ENCODE results near the gene PSMC4. TPM values are rescaled to one million over a fixed set of nuclear protein-coding genes. Genes with fewer than 3 reads are reported as not detected.

PSMC4 gene
- total RNA-seq, 4 donors from 2014 or later = 59.4 to 162 (median 67.2) TPM

GRCh38 chr19:39927076-39927475 is 43.9 kb upstream of the PSMC4 start:
- no peak overlapping the region for H3K4me3 ChIP-seq
- intact Hi-C loops (cut with DNase I; ENCODE audit: low total_unique reads) = no loop called here
- DNase-seq = no peak
- H3K9me3 ChIP-seq = no peaks in the 10 kb centered on the region
- no peaks in the 10 kb centered on the region for H3K27me3 ChIP-seq
- TF ChIP-seq CTCF (IDR thresholded peaks at IDR 0.05) (no peak), POLR2A (IDR thresholded peaks at IDR 0.05) (no peak)
- no peak overlapping the region for H3K27ac ChIP-seq
- H3K36me3 ChIP-seq = no peaks in the 10 kb centered on the region
- no peaks in the 10 kb centered on the region for H3K4me1 ChIP-seq

DNA sequence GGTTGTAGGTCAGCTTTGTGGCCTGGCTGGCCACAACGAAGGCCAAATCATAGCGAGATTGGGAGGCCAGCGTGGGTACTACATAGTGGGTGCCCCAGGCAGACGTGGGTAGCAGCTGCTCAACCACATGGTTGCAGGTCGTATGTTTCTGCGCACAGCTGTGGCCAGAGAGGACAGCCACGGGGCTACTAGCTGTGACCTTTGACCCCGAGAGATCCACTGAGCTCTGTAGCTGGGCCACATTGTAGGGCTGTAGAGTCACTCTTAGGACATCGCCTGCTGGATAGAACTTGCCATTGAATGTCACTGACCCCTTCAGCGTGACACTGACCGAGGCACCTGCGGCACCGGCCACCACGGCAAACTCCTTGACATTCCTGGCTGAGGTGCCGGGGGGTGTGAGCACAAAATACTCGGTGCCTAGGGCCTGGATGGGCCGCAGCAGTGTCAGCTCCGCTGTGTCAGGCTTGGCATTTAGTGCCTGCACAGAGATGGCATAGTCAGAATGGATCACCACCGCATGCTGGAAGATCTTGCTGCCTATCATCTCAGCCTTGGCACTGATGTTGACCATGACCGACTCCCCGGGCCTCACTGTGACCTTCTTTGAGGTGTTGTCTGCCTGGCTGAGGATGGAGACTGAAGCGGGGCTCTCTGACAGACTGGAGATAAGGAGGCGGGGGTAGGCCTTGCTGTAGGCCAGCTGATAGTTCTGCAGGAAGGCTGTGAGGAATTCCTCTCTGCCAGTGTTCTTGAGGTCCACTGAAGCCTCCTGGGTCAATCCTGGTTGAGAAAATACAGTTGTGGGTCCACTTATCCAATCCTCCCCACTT is 43.2 kb upstream of the PSMC4 start:
- Histone ChIP-seq H3K4me1 (no peaks in the 10 kb centered on the region), H3K27me3 (no peaks in the 10 kb centered on the region), H3K27ac (no peak overlapping the region), H3K9me3 (no peaks in the 10 kb centered on the region), H3K4me3 (no peak overlapping the region), H3K36me3 (no peaks in the 10 kb centered on the region)
- intact Hi-C loops (cut with DNase I; ENCODE audit: low total_unique reads) = no loop called here
- no peak for TF ChIP-seq CTCF (IDR thresholded peaks at IDR 0.05)
- no peak for TF ChIP-seq POLR2A (IDR thresholded peaks at IDR 0.05)
- no peak for DNase-seq

- Histone ChIP-seq H3K27me3 (no peaks in the 10 kb centered on the region), H3K4me1 (no peaks in the 10 kb centered on the region), H3K4me3 (no peak overlapping the region), H3K9me3 (no peaks in the 10 kb centered on the region), H3K27ac (no peak overlapping the region), H3K36me3 (no peaks in the 10 kb centered on the region)
- no peak for TF ChIP-seq POLR2A (IDR thresholded peaks at IDR 0.05)
- no peak for TF ChIP-seq CTCF (IDR thresholded peaks at IDR 0.05)
- intact Hi-C loops (cut with DNase I; ENCODE audit: low total_unique reads) = no loop called here
- DNase-seq = no peak
Observed at GRCh38 chr19:39928357-39928725, 42.6 kb upstream of the PSMC4 start.

DNA sequence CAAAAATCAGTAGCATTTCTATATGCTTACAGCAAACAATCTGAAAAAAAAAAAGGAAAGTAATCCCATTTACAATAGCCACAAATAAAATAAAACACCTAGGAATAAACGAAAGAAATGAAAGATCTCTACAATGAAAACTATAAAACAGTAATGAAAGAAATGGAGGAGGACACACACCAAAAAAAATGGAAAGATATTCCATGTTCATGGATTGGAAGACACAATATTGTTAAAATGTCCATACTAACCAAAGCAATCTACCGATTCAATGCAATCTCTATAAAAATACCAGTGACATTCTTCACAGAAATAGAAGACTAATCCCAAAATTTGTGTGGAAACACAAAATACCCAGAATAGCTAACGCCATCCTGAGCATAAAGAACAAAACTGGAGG is 41.2 kb upstream of the PSMC4 start:
- TF ChIP-seq POLR2A (IDR thresholded peaks at IDR 0.05) (no peak), CTCF (IDR thresholded peaks at IDR 0.05) (no peak)
- no peak for DNase-seq
- Histone ChIP-seq H3K4me1 (no peaks in the 10 kb centered on the region), H3K27me3 (no peaks in the 10 kb centered on the region), H3K36me3 (no peaks in the 10 kb centered on the region), H3K4me3 (no peak overlapping the region), H3K9me3 (no peaks in the 10 kb centered on the region), H3K27ac (no peak overlapping the region)
- intact Hi-C loops (cut with DNase I; ENCODE audit: low total_unique reads) = no loop called here

- DNase-seq = no peak
- Histone ChIP-seq H3K4me1 (no peaks in the 10 kb centered on the region), H3K27ac (no peak within 1 kb of the TSS), H3K9me3 (no peaks in the 10 kb centered on the region), H3K27me3 (no peaks in the 10 kb centered on the region), H3K4me3 (no peak within 1 kb of the TSS), H3K36me3 (no peaks in the 10 kb centered on the region)
- intact Hi-C loops (cut with DNase I; ENCODE audit: low total_unique reads) = no loop called here
- TF ChIP-seq POLR2A (IDR thresholded peaks at IDR 0.05) (no peak), CTCF (IDR thresholded peaks at IDR 0.05) (no peak)
Observed at GRCh38 chr19:39934584-39935363, 36.2 kb upstream of the PSMC4 start, which contains the start of gene FCGBP. TSS of gene FCGBP (minus strand) at chr19:39934634.
